A549 (cell line): Measurements from ENCODE around the gene RBBP4. TPM values are rescaled to one million over a fixed set of nuclear protein-coding genes. Genes with fewer than 3 reads are reported as not detected.
"Not testable (repeated sequence)": the region's sequence is repeated elsewhere in the genome, so short reads cannot be mapped to it uniquely, and the experiment has no call there.

Experiments used
- ATAC-seq, 2 experiments: fragments of 200-7000 bp in 1 of 2; fragments of >200 bp in 1 of 2; cut with Nextera tagmentation in 1 of 2; cut with Tn5 transposase in 1 of 2; 3 replicates each; pipeline versions ENCODE4 v1.8.0 to v1.9.1; 2018 to 2020; ENCODE audit warnings: mild to moderate bottlenecking in 1 of 2, moderate library complexity in 1 of 2
- CTCF ChIA-PET: fragments of 300-600 bp; sonication (Branson Sonifier 250); formaldehyde crosslinking; extraction: SDS; loops from one replicate; lab custom pipeline; 2021; ENCODE audit warnings: antibody characterized with exemption, inconsistent platforms; lab: Yijun Ruan, JAX
- POLR2A ChIA-PET: fragments of 350-600 bp; formaldehyde crosslinking; extraction: SDS; loops from one replicate; lab custom pipeline; 2021; ENCODE audit warnings: antibody characterized with exemption, inconsistent platforms; lab: Yijun Ruan, JAX
- DNase-seq, 2 experiments: peaks; one replicate each; pipeline versions ENCODE4 v3.0.0 to v3.0.0-alpha.2; 2011 to 2016; ENCODE audit warnings: low read depth in 1 of 2, low spot score in 1 of 2
- FAIRE-seq: peaks from 2 replicates; lab custom pipeline; 2011; peaks lifted over from hg19 to GRCh38; lab: Jason Lieb, UNC
- H3K27ac ChIP-seq, 2 experiments: fragments of >200 bp; sonication (Bioruptor Twin); formaldehyde crosslinking; 3 replicates each; pipeline ENCODE4 v1.5.1; 2016 to 2017
- H3K4me1 ChIP-seq: fragments of >200 bp; sonication (Bioruptor Twin); formaldehyde crosslinking; 3 replicates; pipeline ENCODE4 v1.6.1; 2016
- H3K4me2 ChIP-seq: fragments of >200 bp; sonication (Bioruptor Twin); formaldehyde crosslinking; 3 replicates; pipeline ENCODE4 v1.6.1; 2016
- H3K4me3 ChIP-seq: fragments of >200 bp; sonication (Bioruptor Twin); formaldehyde crosslinking; 3 replicates; pipeline ENCODE4 v1.5.1; 2016
- H3K9me3 ChIP-seq: fragments of >200 bp; sonication (Bioruptor Twin); formaldehyde crosslinking; 3 replicates; pipeline ENCODE4 v1.6.1; 2016
- BCL3 ChIP-seq: fragments of >200 bp; sonication (Bioruptor Twin); formaldehyde crosslinking; IDR thresholded peaks from 3 replicates; pipeline ENCODE4 v1.6.1; 2016
- CHD4 ChIP-seq: fragments of 200-600 bp; sonication (generic); IDR thresholded peaks from 2 replicates; pipeline ENCODE4 v1.6.1; 2016; ENCODE audit warnings: antibody characterized with exemption, mild to moderate bottlenecking, borderline replicate concordance
- CTCF ChIP-seq: fragments of >200 bp; sonication (Bioruptor Twin); formaldehyde crosslinking; IDR thresholded peaks from 3 replicates; pipeline ENCODE4 v1.5.1; 2016
- EHF ChIP-seq: fragments of 250-450 bp; sonication (Bioruptor Pico); IDR thresholded peaks from 2 replicates; pipeline ENCODE4 v1.5.0; 2020; ENCODE audit warnings: mild to moderate bottlenecking
- EHMT2 ChIP-seq: fragments of 200-600 bp; sonication (generic); IDR thresholded peaks from 2 replicates; pipeline ENCODE4 v1.6.1; 2016; ENCODE audit warnings: antibody characterized with exemption, low read depth, mild to moderate bottlenecking, moderate library complexity
- EP300 ChIP-seq, 2 experiments: fragments of >200 bp; sonication (Bioruptor Twin); formaldehyde crosslinking; IDR thresholded peaks; 2 replicates in 1 of 2; 3 replicates in 1 of 2; pipeline ENCODE4 v1.6.1; 2016 to 2017
- ESRRA ChIP-seq: fragments of 150-350 bp; IDR thresholded peaks from 2 replicates; pipeline ENCODE4 v1.6.1; 2014; ENCODE audit warnings: mild to moderate bottlenecking, low read length, borderline replicate concordance
- FOXS1 ChIP-seq: fragments of 250-450 bp; sonication (Bioruptor Pico); IDR thresholded peaks from 2 replicates; pipeline ENCODE4 v1.5.0; 2020; ENCODE audit warnings: mild to moderate bottlenecking, moderate library complexity
- GATA3 ChIP-seq: IDR thresholded peaks from 2 replicates; pipeline ENCODE4 v1.6.1; 2012; ENCODE audit warnings: borderline replicate concordance
- HDAC2 ChIP-seq: fragments of 200-600 bp; sonication (generic); IDR thresholded peaks from 2 replicates; pipeline ENCODE4 v1.6.1; 2016
- HOXB13 ChIP-seq: fragments of 250-450 bp; sonication (Bioruptor Pico); IDR thresholded peaks from 2 replicates; pipeline ENCODE4 v1.5.0; 2020; ENCODE audit warnings: low read depth, mild to moderate bottlenecking, moderate library complexity
- KDM1A ChIP-seq: fragments of 200-600 bp; sonication (generic); IDR thresholded peaks from 2 replicates; pipeline ENCODE4 v1.6.1; 2016; ENCODE audit warnings: low read depth, mild to moderate bottlenecking
- MAFK ChIP-seq: fragments of 450-650 bp; IDR thresholded peaks from 2 replicates; pipeline ENCODE4 v1.6.1; 2014; ENCODE audit not compliant: partially characterized antibody
- MAZ ChIP-seq: fragments of 150-350 bp; IDR thresholded peaks from 2 replicates; pipeline ENCODE4 v1.6.1; 2014; ENCODE audit warnings: antibody characterized with exemption, low read depth, low read length, borderline replicate concordance
- MYC ChIP-seq: IDR thresholded peaks from 2 replicates; pipeline ENCODE4 v1.6.1; 2012; ENCODE audit warnings: mild to moderate bottlenecking, inconsistent platforms, low read length, improper control_type of control experiment, borderline replicate concordance
- NPAS2 ChIP-seq: fragments of 250-450 bp; sonication (Bioruptor Pico); IDR thresholded peaks from 2 replicates; pipeline ENCODE4 v1.8.0; 2022; ENCODE audit warnings: mild to moderate bottlenecking, moderate library complexity, borderline replicate concordance
- PHF8 ChIP-seq: fragments of 200-600 bp; sonication (generic); IDR thresholded peaks from 2 replicates; pipeline ENCODE4 v1.6.1; 2016; ENCODE audit warnings: low read depth, mild to moderate bottlenecking, antibody characterized with exemption, moderate library complexity, borderline replicate concordance
- POLR2A ChIP-seq: IDR thresholded peaks from 2 replicates; pipeline ENCODE4 v1.6.1; 2012; ENCODE audit warnings: mild to moderate bottlenecking, low read length
- POLR2AphosphoS2 ChIP-seq: conservative IDR thresholded peaks from 2 replicates; pipeline ENCODE4 v1.6.1; 2012; ENCODE audit warnings: low read length, improper control_type of control experiment, inconsistent platforms
- RAD21 ChIP-seq, 2 experiments: fragments of >200 bp in 1 of 2; sonication (Bioruptor Twin) in 1 of 2; formaldehyde crosslinking in 1 of 2; IDR thresholded peaks in 1 of 2; conservative IDR thresholded peaks in 1 of 2; 2 replicates in 1 of 2; 3 replicates in 1 of 2; pipeline ENCODE4 v1.6.1; 2012 to 2018; ENCODE audit warnings: inconsistent platforms in 1 of 2
- RARB ChIP-seq: fragments of 250-450 bp; sonication (Bioruptor Pico); IDR thresholded peaks from 2 replicates; pipeline ENCODE4 v1.8.0; 2021; ENCODE audit warnings: mild to moderate bottlenecking, moderate library complexity
- REST ChIP-seq: fragments of 200-600 bp; sonication (generic); IDR thresholded peaks from 2 replicates; pipeline ENCODE4 v1.6.1; 2016; ENCODE audit warnings: antibody characterized with exemption, mild to moderate bottlenecking, moderate library complexity
- SREBF2 ChIP-seq: fragments of 450-650 bp; IDR thresholded peaks from 2 replicates; pipeline ENCODE4 v1.6.1; 2014; ENCODE audit warnings: mild to moderate bottlenecking, moderate library complexity
- TP53 ChIP-seq: fragments of 250-450 bp; sonication (Bioruptor Pico); IDR thresholded peaks from 2 replicates; pipeline ENCODE4 v1.5.0; 2021; ENCODE audit warnings: mild to moderate bottlenecking, moderate library complexity
- ZFP36 ChIP-seq: fragments of 450-650 bp; IDR thresholded peaks from 2 replicates; pipeline ENCODE4 v1.6.1; 2014; ENCODE audit warnings: borderline replicate concordance; ENCODE audit not compliant: partially characterized antibody
- ZNF302 ChIP-seq: fragments of 250-450 bp; sonication (Bioruptor Pico); IDR thresholded peaks from 2 replicates; pipeline ENCODE4 v1.9.0; 2021; ENCODE audit warnings: inconsistent platforms, mild to moderate bottlenecking, moderate library complexity
- WGBS: methylation state at CpG from one replicate; pipeline ENCODE4 v1.1.6; 2017; ENCODE audit errors: missing lambda C conversion rate; 5-methylcytosine and 5-hydroxymethylcytosine counted together
- polyA plus RNA-seq, 4 experiments: library from polyadenylated mRNA; depleted of rRNA in 3 of 4; stranded (reverse); fragments of >200 nt; fragmentation: RNase III in 1 of 4; extraction: RNeasy Plus Mini Kit Qiagen cat#74134 plus additional on column Dnase treatment in 1 of 4; gene quantifications; 2 replicates in 3 of 4; 3 replicates in 1 of 4; pipeline ENCODE4 v1.2.3, GENCODE V29; 2011 to 2017

RBBP4 gene
- polyA plus RNA-seq, 2 of the 4 experiments (the other 2 are of a cell fraction), result 107 to 137 TPM

- no peak for TF ChIP-seq POLR2AphosphoS2
- TF ChIP-seq, all 56 proteins: peak for 0
Observed at GRCh38 chr1:32676945-32677344, 25.9 kb downstream of the RBBP4 start (continued).

- H3K27ac ChIP-seq, DNase-seq, H3K4me1 ChIP-seq, FAIRE-seq, H3K4me3 ChIP-seq, POLR2A ChIA-PET, H3K9me3 ChIP-seq, CTCF ChIA-PET, ATAC-seq, H3K4me2 ChIP-seq: not testable (repeated sequence)
- 89% methylated on average over 4 of the region's 4 CpGs for WGBS
Observed at GRCh38 chr1:32679993-32680392, 29.0 kb downstream of the RBBP4 start.

GRCh38 chr1:32680642-32681041, 29.6 kb downstream of the RBBP4 start:
- no peak overlapping the region for H3K27ac ChIP-seq
- CTCF ChIA-PET, result no interaction called here

GRCh38 chr1:32681509-32681908, 30.5 kb downstream of the RBBP4 start:
- WGBS, result 76% methylated on average over 2 of the region's 2 CpGs
- FAIRE-seq, result no peak
- TF ChIP-seq GATA3, result no peak
- TF ChIP-seq CHD4, result no peak
- TF ChIP-seq HDAC2, result no peak
- TF ChIP-seq RAD21 (conservative IDR thresholded peaks at IDR 0.05 in 1 of 2, IDR thresholded peaks at IDR 0.05 in 1 of 2), result no peak
- TF ChIP-seq ZFP36, result no peak
- TF ChIP-seq SREBF2, result no peak
- no peak for TF ChIP-seq EP300 (IDR thresholded peaks at IDR 0.05)
- TF ChIP-seq CTCF, result no peak
- TF ChIP-seq ESRRA, result no peak
- TF ChIP-seq MAFK, result no peak
- TF ChIP-seq HOXB13, result no peak
- TF ChIP-seq EHF, result no peak
- TF ChIP-seq PHF8, result no peak
- TF ChIP-seq FOXS1 (CRISPR knock-in tag), result no peak
- no peak for TF ChIP-seq BCL3
- no peak for TF ChIP-seq POLR2A
- no peak for TF ChIP-seq EHMT2
- no peak for TF ChIP-seq TP53 (CRISPR knock-in tag)

More at GRCh38 chr1:32680642-32681041, 29.6 kb downstream of the RBBP4 start:
- no peak for ATAC-seq
- FAIRE-seq, result no peak
- no peak for TF ChIP-seq ESRRA
- no peak for TF ChIP-seq REST
- no peak for TF ChIP-seq MAZ
- no peak for TF ChIP-seq SREBF2
- no peak for TF ChIP-seq MYC
- no peak for TF ChIP-seq NPAS2 (CRISPR knock-in tag)
- TF ChIP-seq ZNF302 (CRISPR knock-in tag), result no peak
- no peak for TF ChIP-seq CHD4
- no peak for TF ChIP-seq KDM1A
- TF ChIP-seq RARB (CRISPR knock-in tag), result no peak
- Histone ChIP-seq H3K9me3 (no peaks in the 10 kb centered on the region), H3K4me1 (no peaks in the 10 kb centered on the region), H3K4me3 (no peak overlapping the region), H3K4me2 (no peak overlapping the region)
- WGBS, result 86% methylated on average over 1 of the region's 1 CpG
- POLR2A ChIA-PET, result no interaction called here
- DNase-seq, result no peak

More at GRCh38 chr1:32681509-32681908, 30.5 kb downstream of the RBBP4 start:
- ATAC-seq (no peak), DNase-seq (no peak)
- no peak overlapping the region for H3K27ac ChIP-seq
- POLR2A ChIA-PET, result no interaction called here
- CTCF ChIA-PET, result no interaction called here
- no peaks in the 10 kb centered on the region for H3K9me3 ChIP-seq
- no peak overlapping the region for H3K4me2 ChIP-seq
- H3K4me1 ChIP-seq, result no peaks in the 10 kb centered on the region
- H3K4me3 ChIP-seq, result no peak overlapping the region
